H1 (cell line): ENCODE data around the gene PROSER2. TPM values are rescaled to one million over a fixed set of nuclear protein-coding genes. Genes with fewer than 3 reads are reported as not detected.

ENCODE experiments used
- CBX8 ChIP-seq: fragments of 300-800, 300-1000 bp; sonication (generic); IDR thresholded peaks from 2 replicates; pipeline ENCODE4 v1.7.1; 2016; ENCODE audit warnings: low read depth, low read length, borderline replicate concordance
- JUND ChIP-seq: IDR thresholded peaks from 2 replicates; pipeline ENCODE4 v1.6.1; 2011; ENCODE audit warnings: mild to moderate bottlenecking, improper control_type of control experiment, low read length
- RBBP5 ChIP-seq: IDR thresholded peaks from 2 replicates; pipeline ENCODE4 v1.7.1; 2012; ENCODE audit warnings: low read depth, mild to moderate bottlenecking, inconsistent platforms, low read length, moderate library complexity, borderline replicate concordance
- SIN3A ChIP-seq, 2 experiments: IDR thresholded peaks in 1 of 2; conservative IDR thresholded peaks in 1 of 2; 2 replicates each; pipeline ENCODE4 v1.6.1; 2011 to 2012; ENCODE audit warnings: low read length in 2 of 2, improper control_type of control experiment in 1 of 2, low read depth in 1 of 2, mild to moderate bottlenecking in 1 of 2
- polyA plus RNA-seq, 7 experiments: library from polyadenylated mRNA; depleted of rRNA in 3 of 7; stranded (reverse) in 5 of 7; unstranded in 2 of 7; fragments of >200 nt in 5 of 7; fragments of 200-250 nt in 2 of 7; gene quantifications; 1 replicate in 5 of 7; 2 replicates in 1 of 7; 4 replicates in 1 of 7; pipeline versions ENCODE4 v1.2.1 to v1.2.3, GENCODE V29; 2011 to 2013; ENCODE audit warnings: missing spikeins in 2 of 7, mixed read lengths in 2 of 7
- total RNA-seq: library from RNA; stranded (reverse); fragmentation: NEBNext Ultra II Directional; extraction: Animal tissue kit (Norgen Biotek cat#: 25700); gene quantifications from 2 replicates; pipeline ENCODE4 v1.2.1, GENCODE V29; 2021
- TF ChIP-seq, protein P1 (sequence below): fragments of 300-600 bp; sonication (generic); IDR thresholded peaks from 2 replicates; pipeline ENCODE4 v1.7.1; 2012; ENCODE audit warnings: low read length, moderate library complexity, mild to moderate bottlenecking, inconsistent platforms; ENCODE audit not compliant: insufficient replicate concordance
- TF ChIP-seq, protein P2 (sequence below): IDR thresholded peaks from 2 replicates; pipeline ENCODE4 v1.6.1; 2012; ENCODE audit warnings: inconsistent platforms

Gene PROSER2
- total and polyA plus RNA-seq, 2 of the 8 experiments (the other 6 are each of a cell fraction or from before 2014, with no cell fraction given): 3.9 to 13.7 TPM

DNA sequence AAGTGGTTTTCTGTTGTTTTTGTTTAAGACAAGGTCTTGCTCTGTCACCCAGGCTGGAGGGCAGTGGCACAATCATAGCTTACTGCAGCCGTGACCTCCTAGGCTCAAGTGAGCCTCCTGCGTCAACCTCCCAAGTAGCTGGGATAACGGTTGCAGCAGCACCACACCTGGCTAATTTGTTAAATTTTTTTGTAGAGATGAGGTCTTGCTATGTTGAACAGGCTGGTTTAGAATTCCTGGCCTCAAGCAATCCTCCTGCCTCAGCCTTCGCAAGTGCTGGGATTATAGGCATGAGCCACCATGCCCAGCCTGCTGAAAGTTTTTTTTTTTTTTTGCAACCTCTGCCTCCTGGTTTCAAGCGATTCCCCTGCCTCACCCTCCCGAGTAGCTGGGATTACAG, 31.1 kb downstream of the PROSER2 start (continued):
- TF ChIP-seq, protein P1, sequence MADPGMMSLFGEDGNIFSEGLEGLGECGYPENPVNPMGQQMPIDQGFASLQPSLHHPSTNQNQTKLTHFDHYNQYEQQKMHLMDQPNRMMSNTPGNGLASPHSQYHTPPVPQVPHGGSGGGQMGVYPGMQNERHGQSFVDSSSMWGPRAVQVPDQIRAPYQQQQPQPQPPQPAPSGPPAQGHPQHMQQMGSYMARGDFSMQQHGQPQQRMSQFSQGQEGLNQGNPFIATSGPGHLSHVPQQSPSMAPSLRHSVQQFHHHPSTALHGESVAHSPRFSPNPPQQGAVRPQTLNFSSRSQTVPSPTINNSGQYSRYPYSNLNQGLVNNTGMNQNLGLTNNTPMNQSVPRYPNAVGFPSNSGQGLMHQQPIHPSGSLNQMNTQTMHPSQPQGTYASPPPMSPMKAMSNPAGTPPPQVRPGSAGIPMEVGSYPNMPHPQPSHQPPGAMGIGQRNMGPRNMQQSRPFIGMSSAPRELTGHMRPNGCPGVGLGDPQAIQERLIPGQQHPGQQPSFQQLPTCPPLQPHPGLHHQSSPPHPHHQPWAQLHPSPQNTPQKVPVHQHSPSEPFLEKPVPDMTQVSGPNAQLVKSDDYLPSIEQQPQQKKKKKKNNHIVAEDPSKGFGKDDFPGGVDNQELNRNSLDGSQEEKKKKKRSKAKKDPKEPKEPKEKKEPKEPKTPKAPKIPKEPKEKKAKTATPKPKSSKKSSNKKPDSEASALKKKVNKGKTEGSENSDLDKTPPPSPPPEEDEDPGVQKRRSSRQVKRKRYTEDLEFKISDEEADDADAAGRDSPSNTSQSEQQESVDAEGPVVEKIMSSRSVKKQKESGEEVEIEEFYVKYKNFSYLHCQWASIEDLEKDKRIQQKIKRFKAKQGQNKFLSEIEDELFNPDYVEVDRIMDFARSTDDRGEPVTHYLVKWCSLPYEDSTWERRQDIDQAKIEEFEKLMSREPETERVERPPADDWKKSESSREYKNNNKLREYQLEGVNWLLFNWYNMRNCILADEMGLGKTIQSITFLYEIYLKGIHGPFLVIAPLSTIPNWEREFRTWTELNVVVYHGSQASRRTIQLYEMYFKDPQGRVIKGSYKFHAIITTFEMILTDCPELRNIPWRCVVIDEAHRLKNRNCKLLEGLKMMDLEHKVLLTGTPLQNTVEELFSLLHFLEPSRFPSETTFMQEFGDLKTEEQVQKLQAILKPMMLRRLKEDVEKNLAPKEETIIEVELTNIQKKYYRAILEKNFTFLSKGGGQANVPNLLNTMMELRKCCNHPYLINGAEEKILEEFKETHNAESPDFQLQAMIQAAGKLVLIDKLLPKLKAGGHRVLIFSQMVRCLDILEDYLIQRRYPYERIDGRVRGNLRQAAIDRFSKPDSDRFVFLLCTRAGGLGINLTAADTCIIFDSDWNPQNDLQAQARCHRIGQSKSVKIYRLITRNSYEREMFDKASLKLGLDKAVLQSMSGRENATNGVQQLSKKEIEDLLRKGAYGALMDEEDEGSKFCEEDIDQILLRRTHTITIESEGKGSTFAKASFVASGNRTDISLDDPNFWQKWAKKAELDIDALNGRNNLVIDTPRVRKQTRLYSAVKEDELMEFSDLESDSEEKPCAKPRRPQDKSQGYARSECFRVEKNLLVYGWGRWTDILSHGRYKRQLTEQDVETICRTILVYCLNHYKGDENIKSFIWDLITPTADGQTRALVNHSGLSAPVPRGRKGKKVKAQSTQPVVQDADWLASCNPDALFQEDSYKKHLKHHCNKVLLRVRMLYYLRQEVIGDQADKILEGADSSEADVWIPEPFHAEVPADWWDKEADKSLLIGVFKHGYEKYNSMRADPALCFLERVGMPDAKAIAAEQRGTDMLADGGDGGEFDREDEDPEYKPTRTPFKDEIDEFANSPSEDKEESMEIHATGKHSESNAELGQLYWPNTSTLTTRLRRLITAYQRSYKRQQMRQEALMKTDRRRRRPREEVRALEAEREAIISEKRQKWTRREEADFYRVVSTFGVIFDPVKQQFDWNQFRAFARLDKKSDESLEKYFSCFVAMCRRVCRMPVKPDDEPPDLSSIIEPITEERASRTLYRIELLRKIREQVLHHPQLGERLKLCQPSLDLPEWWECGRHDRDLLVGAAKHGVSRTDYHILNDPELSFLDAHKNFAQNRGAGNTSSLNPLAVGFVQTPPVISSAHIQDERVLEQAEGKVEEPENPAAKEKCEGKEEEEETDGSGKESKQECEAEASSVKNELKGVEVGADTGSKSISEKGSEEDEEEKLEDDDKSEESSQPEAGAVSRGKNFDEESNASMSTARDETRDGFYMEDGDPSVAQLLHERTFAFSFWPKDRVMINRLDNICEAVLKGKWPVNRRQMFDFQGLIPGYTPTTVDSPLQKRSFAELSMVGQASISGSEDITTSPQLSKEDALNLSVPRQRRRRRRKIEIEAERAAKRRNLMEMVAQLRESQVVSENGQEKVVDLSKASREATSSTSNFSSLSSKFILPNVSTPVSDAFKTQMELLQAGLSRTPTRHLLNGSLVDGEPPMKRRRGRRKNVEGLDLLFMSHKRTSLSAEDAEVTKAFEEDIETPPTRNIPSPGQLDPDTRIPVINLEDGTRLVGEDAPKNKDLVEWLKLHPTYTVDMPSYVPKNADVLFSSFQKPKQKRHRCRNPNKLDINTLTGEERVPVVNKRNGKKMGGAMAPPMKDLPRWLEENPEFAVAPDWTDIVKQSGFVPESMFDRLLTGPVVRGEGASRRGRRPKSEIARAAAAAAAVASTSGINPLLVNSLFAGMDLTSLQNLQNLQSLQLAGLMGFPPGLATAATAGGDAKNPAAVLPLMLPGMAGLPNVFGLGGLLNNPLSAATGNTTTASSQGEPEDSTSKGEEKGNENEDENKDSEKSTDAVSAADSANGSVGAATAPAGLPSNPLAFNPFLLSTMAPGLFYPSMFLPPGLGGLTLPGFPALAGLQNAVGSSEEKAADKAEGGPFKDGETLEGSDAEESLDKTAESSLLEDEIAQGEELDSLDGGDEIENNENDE: no peak
- no peak for TF ChIP-seq CBX8
- no peak for TF ChIP-seq RBBP5
- TF ChIP-seq JUND: no peak
- TF ChIP-seq, protein P2, sequence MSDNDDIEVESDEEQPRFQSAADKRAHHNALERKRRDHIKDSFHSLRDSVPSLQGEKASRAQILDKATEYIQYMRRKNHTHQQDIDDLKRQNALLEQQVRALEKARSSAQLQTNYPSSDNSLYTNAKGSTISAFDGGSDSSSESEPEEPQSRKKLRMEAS: no peak
- TF ChIP-seq SIN3A (conservative IDR thresholded peaks at IDR 0.05 in 1 of 2, IDR thresholded peaks at IDR 0.05 in 1 of 2; ENCODE audit: low read depth in 1 of 2, low read length in 2 of 2): no peak
